OCI-M2 (cell line): ENCODE data around the gene HDLBP.

Experiments
- DNase-seq: peaks from one replicate; lab custom pipeline; 2025; ENCODE audit not compliant: unreplicated experiment; lab: John Stamatoyannopoulos, UW

HDLBP gene

GRCh38 chr2:241257419-241258032 is 57.9 kb downstream of the HDLBP start:
- no peak for DNase-seq

GRCh38 chr2:241256168-241256545 is 59.3 kb downstream of the HDLBP start:
- DNase-seq, result no peak

- DNase-seq, result no peak
Measured at GRCh38 chr2:241255542-241256167, 59.8 kb downstream of the HDLBP start.

- DNase-seq, result no peak
Measured at GRCh38 chr2:241254904-241255351, 60.5 kb downstream of the HDLBP start.

- no peak for DNase-seq
Measured at GRCh38 chr2:241252778-241253475, 62.5 kb downstream of the HDLBP start.

- no peak for DNase-seq
Measured at GRCh38 chr2:241249654-241250053, 65.8 kb downstream of the HDLBP start.

GRCh38 chr2:241248897-241249296 is 66.6 kb downstream of the HDLBP start:
- no peak for DNase-seq

GRCh38 chr2:241248289-241248688 is 67.2 kb downstream of the HDLBP start:
- no peak for DNase-seq

GRCh38 chr2:241244368-241244767 is 71.1 kb downstream of the HDLBP start:
- no peak for DNase-seq

- no peak for DNase-seq
Measured at GRCh38 chr2:241242306-241242705, 73.2 kb downstream of the HDLBP start.

GRCh38 chr2:241241669-241242068 is 73.8 kb downstream of the HDLBP start:
- DNase-seq, result no peak

GRCh38 chr2:241240320-241241004 is 75.0 kb downstream of the HDLBP start:
- DNase-seq, result no peak

- no peak for DNase-seq
Measured at GRCh38 chr2:241239552-241240202, 75.8 kb downstream of the HDLBP start.

GRCh38 chr2:241238693-241239198 is 76.7 kb downstream of the HDLBP start:
- no peak for DNase-seq

- no peak for DNase-seq
Measured at GRCh38 chr2:241237949-241238371, 77.5 kb downstream of the HDLBP start.

GRCh38 chr2:241237047-241237446 is 78.4 kb downstream of the HDLBP start:
- no peak for DNase-seq

- DNase-seq, result no peak
Measured at GRCh38 chr2:241235859-241236593, 79.4 kb downstream of the HDLBP start.

- DNase-seq, result no peak
Measured at GRCh38 chr2:241234962-241235740, 80.3 kb downstream of the HDLBP start.

GRCh38 chr2:241234066-241234790 is 81.2 kb downstream of the HDLBP start:
- DNase-seq, result no peak
